ENCODE results near the gene TEX22. TPM values are rescaled to one million over a fixed set of nuclear protein-coding genes. Genes with fewer than 3 reads are reported as not detected.

TEX22 gene
- total and polyA plus RNA-seq, 2 donors from 2014 or later, result 1.5 to 3.3 TPM

DNA sequence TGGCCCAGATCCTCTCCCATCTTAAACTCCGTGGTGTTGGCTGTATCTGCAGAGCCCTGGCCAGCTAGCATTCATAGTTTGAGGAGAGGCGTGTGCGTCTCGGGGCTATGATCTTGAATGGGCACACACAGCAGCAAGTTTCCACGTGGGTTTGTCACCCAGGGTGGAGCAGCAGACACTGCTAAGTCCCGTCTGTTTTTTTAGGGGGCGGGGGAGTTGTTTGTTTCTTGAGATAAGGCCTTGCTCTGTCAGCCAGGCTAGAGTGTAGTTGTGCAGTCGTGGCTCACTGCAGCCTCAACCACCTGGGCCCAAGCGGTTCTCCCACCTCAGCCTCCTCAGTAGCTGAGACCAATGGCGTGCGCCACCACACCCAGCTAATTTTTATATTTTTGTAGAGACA lies 20.1 kb upstream of the TEX22 start:
- FAIRE-seq (no peak), DNase-seq (peak in 1 of 5 donors; percentile 13)
- no peaks in the 10 kb centered on the region for H3K9me3 ChIP-seq (ENCODE audit: control insufficient read depth in 2 of 3, insufficient read depth in 1 of 3, low read length in 3 of 3)
- no peaks in the 10 kb centered on the region for H3K4me1 ChIP-seq (ENCODE audit: control insufficient read depth in 2 of 3, insufficient read depth in 2 of 3, low read depth in 1 of 3, low read length in 3 of 3)
- H3K36me3 ChIP-seq (ENCODE audit: control insufficient read depth in 2 of 3, insufficient read depth in 3 of 3, low read length in 3 of 3), result peaks cover 0 to 16% (median 2%) of the 10 kb centered on the region in 3 donors
- no peak overlapping the region for H3K4me3 ChIP-seq (ENCODE audit: low read length in 3 of 3)
- intact Hi-C loops (cut with DNase I), result no loop called here
- no peaks in the 10 kb centered on the region for H3K27me3 ChIP-seq (ENCODE audit: control insufficient read depth, insufficient read depth, low read length)
- H3K9ac ChIP-seq (ENCODE audit: low read length in 3 of 3), result no peak overlapping the region
- H3K27ac ChIP-seq (ENCODE audit: low read depth in 2 of 2, low read length in 2 of 2), result no peak overlapping the region
- TF ChIP-seq, protein P1, sequence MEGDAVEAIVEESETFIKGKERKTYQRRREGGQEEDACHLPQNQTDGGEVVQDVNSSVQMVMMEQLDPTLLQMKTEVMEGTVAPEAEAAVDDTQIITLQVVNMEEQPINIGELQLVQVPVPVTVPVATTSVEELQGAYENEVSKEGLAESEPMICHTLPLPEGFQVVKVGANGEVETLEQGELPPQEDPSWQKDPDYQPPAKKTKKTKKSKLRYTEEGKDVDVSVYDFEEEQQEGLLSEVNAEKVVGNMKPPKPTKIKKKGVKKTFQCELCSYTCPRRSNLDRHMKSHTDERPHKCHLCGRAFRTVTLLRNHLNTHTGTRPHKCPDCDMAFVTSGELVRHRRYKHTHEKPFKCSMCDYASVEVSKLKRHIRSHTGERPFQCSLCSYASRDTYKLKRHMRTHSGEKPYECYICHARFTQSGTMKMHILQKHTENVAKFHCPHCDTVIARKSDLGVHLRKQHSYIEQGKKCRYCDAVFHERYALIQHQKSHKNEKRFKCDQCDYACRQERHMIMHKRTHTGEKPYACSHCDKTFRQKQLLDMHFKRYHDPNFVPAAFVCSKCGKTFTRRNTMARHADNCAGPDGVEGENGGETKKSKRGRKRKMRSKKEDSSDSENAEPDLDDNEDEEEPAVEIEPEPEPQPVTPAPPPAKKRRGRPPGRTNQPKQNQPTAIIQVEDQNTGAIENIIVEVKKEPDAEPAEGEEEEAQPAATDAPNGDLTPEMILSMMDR (IDR thresholded peaks at IDR 0.05; ENCODE audit: borderline replicate concordance, extremely low read depth, insufficient read depth), result no peak

DNA sequence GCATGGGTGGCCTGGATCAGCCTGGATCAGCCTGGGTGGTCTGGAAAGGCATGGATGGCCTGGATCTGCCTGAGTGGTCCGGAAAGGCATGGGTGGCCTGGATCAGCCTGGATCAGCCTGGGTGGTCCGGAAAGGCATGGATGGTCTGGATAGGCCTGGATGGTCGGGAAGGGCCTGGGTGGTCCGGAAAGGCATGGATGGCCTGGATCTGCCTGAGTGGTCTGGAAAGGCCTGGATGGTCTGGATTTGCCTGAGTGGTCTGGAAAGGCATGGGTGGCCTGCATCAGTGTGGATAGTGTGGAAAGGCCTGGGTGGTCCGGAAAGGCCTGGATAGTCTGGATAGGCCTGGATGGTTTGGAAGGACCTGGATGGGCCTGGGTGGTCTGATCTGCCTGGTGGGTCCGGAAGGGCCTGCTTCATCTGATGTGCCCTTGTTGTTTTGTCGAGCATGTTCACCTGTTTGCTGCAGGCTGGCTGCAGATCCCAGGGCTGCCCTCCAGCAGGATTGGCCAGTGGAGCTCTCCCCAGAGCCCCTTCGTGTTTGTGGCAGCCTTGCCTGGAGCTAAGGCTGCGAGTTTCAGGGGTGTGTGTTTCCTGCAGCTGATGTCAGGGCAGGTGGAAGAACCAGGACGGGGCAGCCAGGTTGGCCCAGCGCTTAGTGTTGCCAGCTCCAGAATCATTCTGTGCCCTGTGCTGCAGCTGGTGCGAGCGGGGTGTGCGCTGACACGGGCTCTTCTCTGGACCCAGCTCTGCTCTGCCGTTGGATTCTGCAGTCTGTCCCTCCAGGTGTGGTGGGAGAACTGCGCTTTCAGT lies 19.3 kb upstream of the TEX22 start:
- FAIRE-seq, result no peak
- TF ChIP-seq, protein P1 (IDR thresholded peaks at IDR 0.05; ENCODE audit: borderline replicate concordance, extremely low read depth, insufficient read depth), result no peak
- Histone ChIP-seq H3K27ac (ENCODE audit: low read depth in 2 of 2, low read length in 2 of 2) (no peak overlapping the region), H3K36me3 (ENCODE audit: control insufficient read depth in 2 of 3, insufficient read depth in 3 of 3, low read length in 3 of 3) (peaks cover 0 to 21% (median 5%) of the 10 kb centered on the region in 3 donors), H3K9ac (ENCODE audit: low read length in 3 of 3) (no peak overlapping the region), H3K4me1 (ENCODE audit: control insufficient read depth in 2 of 3, insufficient read depth in 2 of 3, low read depth in 1 of 3, low read length in 3 of 3) (no peaks in the 10 kb centered on the region), H3K27me3 (ENCODE audit: control insufficient read depth, insufficient read depth, low read length) (no peaks in the 10 kb centered on the region), H3K4me3 (ENCODE audit: low read length in 3 of 3) (no peak overlapping the region), H3K9me3 (ENCODE audit: control insufficient read depth in 2 of 3, insufficient read depth in 1 of 3, low read length in 3 of 3) (no peaks in the 10 kb centered on the region)
- DNase-seq, result peak in 1 of 5 donors; percentile 56
- intact Hi-C loops (cut with DNase I), result no loop called here

DNA sequence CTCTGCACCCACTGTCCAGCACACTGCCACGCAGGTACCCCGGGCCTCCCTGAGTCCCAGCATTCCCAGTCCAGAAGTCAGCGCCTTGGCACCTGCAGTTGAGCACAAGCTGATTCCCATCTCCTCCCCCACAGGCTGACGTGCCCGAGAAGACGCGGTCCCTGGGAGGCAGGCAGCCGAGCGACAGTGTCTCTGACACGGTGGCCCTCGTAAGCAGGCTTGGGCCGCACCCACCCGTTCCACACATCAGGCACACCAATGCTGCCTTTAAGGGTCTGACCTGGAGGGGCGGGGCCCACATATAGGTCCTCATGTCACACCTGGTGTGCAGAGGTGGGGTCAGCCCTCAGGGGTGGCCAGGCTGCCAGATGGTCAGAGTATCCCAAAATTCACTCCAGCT lies 18.4 kb upstream of the TEX22 start:
- H3K4me3 ChIP-seq (ENCODE audit: low read length in 3 of 3), result no peak overlapping the region
- TF ChIP-seq, protein P1 (IDR thresholded peaks at IDR 0.05; ENCODE audit: borderline replicate concordance, extremely low read depth, insufficient read depth), result no peak
- no peaks in the 10 kb centered on the region for H3K9me3 ChIP-seq (ENCODE audit: control insufficient read depth in 2 of 3, insufficient read depth in 1 of 3, low read length in 3 of 3)
- H3K36me3 ChIP-seq (ENCODE audit: control insufficient read depth in 2 of 3, insufficient read depth in 3 of 3, low read length in 3 of 3), result peaks cover 0 to 21% (median 5%) of the 10 kb centered on the region in 3 donors
- no peaks in the 10 kb centered on the region for H3K4me1 ChIP-seq (ENCODE audit: control insufficient read depth in 2 of 3, insufficient read depth in 2 of 3, low read depth in 1 of 3, low read length in 3 of 3)
- intact Hi-C loops (cut with DNase I), result no loop called here
- no peak overlapping the region for H3K27ac ChIP-seq (ENCODE audit: low read depth in 2 of 2, low read length in 2 of 2)
- H3K27me3 ChIP-seq (ENCODE audit: control insufficient read depth, insufficient read depth, low read length), result no peaks in the 10 kb centered on the region
- FAIRE-seq, result no peak
- H3K9ac ChIP-seq (ENCODE audit: low read length in 3 of 3), result no peak overlapping the region
- DNase-seq, result peak in 1 of 5 donors; percentile 63
